HCT116 (cell line): ENCODE results near the gene PUSL1. TPM values are rescaled to one million over a fixed set of nuclear protein-coding genes. Genes with fewer than 3 reads are reported as not detected.

ENCODE experiments used
- ATAC-seq: fragments of 200-7000 bp; cut with Tn5 transposase; 2 replicates; pipeline ENCODE4 v1.9.1; 2020; ENCODE audit warnings: mild to moderate bottlenecking, moderate library complexity
- BruUV-seq: library from RNA; stranded (reverse); fragments of 400-500 nt; replicated peaks from 2 replicates; lab custom pipeline; 2021; lab: Mats Ljungman, UMichigan
- CTCF ChIA-PET: fragments of 300-600 bp; sonication (Branson Sonifier 250); formaldehyde crosslinking; loops from one replicate; lab custom pipeline; 2021; ENCODE audit warnings: antibody characterized with exemption; lab: Charles Lee
- POLR2A ChIA-PET: fragments of 300-600, 350-600 bp; sonication (Branson Sonifier 250); formaldehyde crosslinking; loops from one replicate; lab custom pipeline; 2021; ENCODE audit warnings: antibody characterized with exemption; lab: Charles Lee
- RAD21 ChIA-PET, 2 experiments: fragments of 300-600 bp; sonication (Branson Sonifier 250); formaldehyde crosslinking; loops; one replicate each; lab custom pipeline; 2023; ENCODE audit warnings: low total read pairs in 2 of 2; ENCODE audit not compliant: uncharacterized antibody in 2 of 2, unreplicated experiment in 2 of 2, low non-redundant PET in 1 of 2; lab: Charles Lee
- DNase-seq: peaks from one replicate; pipeline ENCODE4 v3.0.0-alpha.2; 2010; ENCODE audit warnings: low read depth, low spot score
- H2AFZ ChIP-seq: fragments of 200-600 bp; shearing (Covaris generic), sonication (generic); 2 replicates; pipeline ENCODE4 v1.6.1; 2017; ENCODE audit warnings: low read depth, mixed run types, mixed read lengths, antibody characterized with exemption, low read length; ENCODE audit not compliant: poor library complexity, severe bottlenecking
- H3K27ac ChIP-seq: 2 replicates; pipeline ENCODE4 v1.5.1; 2012; ENCODE audit warnings: low read depth, low read length
- H3K27me3 ChIP-seq: fragments of 200-600 bp; sonication (generic); 2 replicates; pipeline ENCODE4 v1.6.1; 2016; ENCODE audit warnings: mixed run types, low read length, mixed read lengths; ENCODE audit not compliant: insufficient read depth
- H3K36me3 ChIP-seq, 2 experiments: fragments of 200-500 bp in 1 of 2; fragments of 200-600 bp in 1 of 2; sonication (Bioruptor generic) in 1 of 2; sonication (generic) in 1 of 2; 2 replicates each; pipeline versions ENCODE4 v1.5.1 to v1.6.1; 2014 to 2016; ENCODE audit warnings: low read length in 2 of 2, inconsistent platforms in 1 of 2, mixed read lengths in 1 of 2, mixed run types in 1 of 2; ENCODE audit not compliant: insufficient read depth in 2 of 2, control insufficient read depth in 1 of 2
- H3K4me1 ChIP-seq, 2 experiments: fragments of 200-600 bp in 1 of 2; sonication (generic) in 1 of 2; 2 replicates each; pipeline versions ENCODE4 v1.5.1 to v1.6.1; 2012 to 2017; ENCODE audit warnings: low read length in 2 of 2, inconsistent platforms in 1 of 2, mild to moderate bottlenecking in 1 of 2, mixed read lengths in 1 of 2, mixed run types in 1 of 2, moderate library complexity in 1 of 2; ENCODE audit not compliant: insufficient read depth in 2 of 2, control insufficient read depth in 1 of 2
- H3K4me2 ChIP-seq: fragments of 200-600 bp; sonication (generic); 2 replicates; pipeline ENCODE4 v1.6.1; 2017; ENCODE audit warnings: mixed run types, low read length, mixed read lengths
- H3K4me3 ChIP-seq, 2 experiments: fragments of 200-600 bp in 1 of 2; sonication (generic) in 1 of 2; replicated peaks in 1 of 2; 2 replicates each; pipeline ENCODE4 v1.5.1; 2011 to 2016; ENCODE audit warnings: low read length in 2 of 2, control low read depth in 1 of 2, low read depth in 1 of 2, mild to moderate bottlenecking in 1 of 2, mixed read lengths in 1 of 2, mixed run types in 1 of 2
- H3K79me2 ChIP-seq: fragments of 200-600 bp; sonication (generic); 2 replicates; pipeline ENCODE4 v1.6.1; 2017; ENCODE audit warnings: mild to moderate bottlenecking, mixed run types, low read length, moderate library complexity, mixed read lengths; ENCODE audit not compliant: insufficient read depth
- H3K9ac ChIP-seq: fragments of 200-600 bp; sonication (generic); 2 replicates; pipeline ENCODE4 v1.6.1; 2016; ENCODE audit warnings: low read length, mixed read lengths
- H3K9me2 ChIP-seq: fragments of 200-600 bp; sonication (generic), shearing (Covaris generic); 2 replicates; pipeline ENCODE4 v1.6.1; 2017; ENCODE audit warnings: mixed run types, mild to moderate bottlenecking, moderate library complexity; ENCODE audit not compliant: insufficient read depth
- H3K9me3 ChIP-seq, 2 experiments: fragments of 200-500 bp in 1 of 2; fragments of 200-600 bp in 1 of 2; sonication (Bioruptor generic) in 1 of 2; sonication (generic) in 1 of 2; 2 replicates each; pipeline ENCODE4 v1.6.1; 2014 to 2017; ENCODE audit warnings: low read length in 2 of 2, mixed read lengths in 2 of 2, inconsistent platforms in 1 of 2, low read depth in 1 of 2, mild to moderate bottlenecking in 1 of 2, mixed run types in 1 of 2, moderate library complexity in 1 of 2; ENCODE audit not compliant: control insufficient read depth in 1 of 2, insufficient read depth in 1 of 2
- H4K20me1 ChIP-seq: fragments of 200-600 bp; sonication (generic), shearing (Covaris generic); 2 replicates; pipeline ENCODE4 v1.6.1; 2017; ENCODE audit warnings: mixed run types, mild to moderate bottlenecking, moderate library complexity; ENCODE audit not compliant: insufficient read depth
- CBX3 ChIP-seq: IDR thresholded peaks from 2 replicates; pipeline ENCODE4 v1.6.1; 2012; ENCODE audit warnings: low read depth
- CTCF ChIP-seq, 3 experiments: fragments of 200-600 bp in 1 of 3; sonication (generic) in 1 of 3; IDR thresholded peaks in 2 of 3; conservative IDR thresholded peaks in 1 of 3; 2 replicates each; pipeline ENCODE4 v1.5.1; 2012 to 2017; ENCODE audit warnings: low read depth in 2 of 3, low read length in 2 of 3, antibody characterized with exemption in 1 of 3, borderline replicate concordance in 1 of 3, control low read depth in 1 of 3, mild to moderate bottlenecking in 1 of 3, mixed read lengths in 1 of 3, mixed run types in 1 of 3, moderate library complexity in 1 of 3; ENCODE audit not compliant: insufficient read depth in 1 of 3
- EGR1 ChIP-seq: IDR thresholded peaks from 2 replicates; pipeline ENCODE4 v1.6.1; 2012; ENCODE audit warnings: low read depth
- ELF1 ChIP-seq: IDR thresholded peaks from 2 replicates; pipeline ENCODE4 v1.6.1; 2012; ENCODE audit warnings: low read depth, borderline replicate concordance
- EZH2 ChIP-seq: fragments of 200-600 bp; sonication (generic); IDR thresholded peaks from 2 replicates; pipeline ENCODE4 v1.6.1; 2017; ENCODE audit warnings: antibody characterized with exemption, mixed run types
- POLR2AphosphoS5 ChIP-seq: IDR thresholded peaks from 2 replicates; pipeline ENCODE4 v1.6.1; 2011; ENCODE audit warnings: mild to moderate bottlenecking, low read depth, low read length, moderate library complexity
- SIN3A ChIP-seq: IDR thresholded peaks from 2 replicates; pipeline ENCODE4 v1.6.1; 2012; ENCODE audit warnings: low read depth
- SP1 ChIP-seq: IDR thresholded peaks from 2 replicates; pipeline ENCODE4 v1.6.1; 2012; ENCODE audit warnings: low read depth
- TCF7L2 ChIP-seq: IDR thresholded peaks from 2 replicates; pipeline ENCODE4 v1.7.0; 2011; ENCODE audit warnings: borderline replicate concordance, inconsistent platforms; ENCODE audit not compliant: insufficient read depth, insufficient read length; ENCODE audit errors: extremely low read depth
- YY1 ChIP-seq: IDR thresholded peaks from 2 replicates; pipeline ENCODE4 v1.6.1; 2011; ENCODE audit warnings: low read length, low read depth, moderate library complexity, mild to moderate bottlenecking; ENCODE audit not compliant: insufficient replicate concordance; ENCODE audit errors: extremely low read depth
- ZBTB33 ChIP-seq: IDR thresholded peaks from 2 replicates; pipeline ENCODE4 v1.6.1; 2011; ENCODE audit warnings: mild to moderate bottlenecking, low read length, moderate library complexity; ENCODE audit not compliant: insufficient replicate concordance; ENCODE audit errors: extremely low read depth
- ZFX ChIP-seq: fragments of 450-650 bp; IDR thresholded peaks from 2 replicates; pipeline ENCODE4 v1.6.1; 2017
- intact Hi-C: fragments of 100-400 bp; cut with micrococcal nuclease; formaldehyde crosslinking; loops from 2 replicates; pipeline ENCODE4 v1.10.0; 2022
- total RNA-seq: library from RNA; stranded (reverse); gene quantifications from one replicate; pipeline ENCODE4 v1.2.1, GENCODE V29; 2021; ENCODE audit not compliant: unreplicated experiment

PUSL1 gene
- total RNA-seq, 1 experiment from 2014 or later, result 47.2 TPM

GRCh38 chr1:1335792-1336248, 27.4 kb downstream of the PUSL1 start (continued):
- no peak for TF ChIP-seq ZBTB33

- Histone ChIP-seq H3K27ac (no peak overlapping the region), H3K9ac (no peak overlapping the region), H2AFZ (no peak overlapping the region), H3K4me3 (no peak overlapping the region), H3K9me2 (no peaks in the 10 kb centered on the region), H3K27me3 (no peaks in the 10 kb centered on the region), H4K20me1 (peaks cover 4% of the 10 kb centered on the region; the same call in 1 of the 2 replicates), H3K4me1 (peaks cover 6 to 41% of the 10 kb centered on the region in 2 experiments; a peak in 3 of 4 replicates), H3K9me3 (no peaks in the 10 kb centered on the region), H3K4me2 (no peak overlapping the region), H3K79me2 (peaks cover 17% of the 10 kb centered on the region; the same call in 1 of the 2 replicates), H3K36me3 (peaks cover 6 to 34% of the 10 kb centered on the region in 2 experiments; a peak in 3 of 4 replicates)
- ChIA-PET RAD21 (no interaction called here), POLR2A (no interaction called here), CTCF (no interaction called here)
- no peak for ATAC-seq
- TF ChIP-seq ELF1, result no peak
- no peak for TF ChIP-seq SP1
- no peak for TF ChIP-seq EGR1
- no peak for TF ChIP-seq EZH2
- TF ChIP-seq YY1, result no peak
- TF ChIP-seq ZFX, result no peak
- no peak for TF ChIP-seq TCF7L2
- no peak for TF ChIP-seq POLR2AphosphoS5
- TF ChIP-seq CTCF (IDR thresholded peaks at IDR 0.05 in 2 of 3, conservative IDR thresholded peaks at IDR 0.05 in 1 of 3; ENCODE audit: borderline replicate concordance in 1 of 3, insufficient read depth in 1 of 3, low read depth in 2 of 3, low read length in 2 of 3), result no peak
- no peak for TF ChIP-seq CBX3
- TF ChIP-seq SIN3A, result no peak
- intact Hi-C loops, result no loop called here
- BruUV-seq, result no TSS peak
- no peak for DNase-seq
Measured at GRCh38 chr1:1336446-1336845, 28.0 kb downstream of the PUSL1 start.
